Stimulated activated naive CD4-positive, alpha-beta T cell (primary cell): ENCODE measurements around the gene CHRM4.
"Not testable (repeated sequence)": the region's sequence is repeated elsewhere in the genome, so short reads cannot be mapped to it uniquely, and the experiment has no call there.

Source experiments
- DNase-seq, 6 experiments: peaks; one replicate each; lab custom pipeline; 2025; lab: John Stamatoyannopoulos, UW

CHRM4 gene

GRCh38 chr11:46381819-46382645, 9.5 kb downstream of the CHRM4 start:
- DNase-seq = peak in 2 of 6 experiments; percentile 26 to 41

- DNase-seq = peak in 2 of 6 experiments; percentile 39 to 40
Measured at GRCh38 chr11:46381048-46381818, 10.3 kb downstream of the CHRM4 start, which contains the start of gene MDK. Gene MDK, plus strand, starts transcription at chr11:46381669. Its CDS starts 389 bp downstream, at chr11:46382058.

- DNase-seq = peak in 5 of 6 experiments; percentile 26 to 64 (median 51)
Measured at GRCh38 chr11:46380340-46381047, 11.1 kb downstream of the CHRM4 start.

- peak in 4 of 6 experiments; percentile 18 to 45 (median 26) for DNase-seq
Measured at GRCh38 chr11:46379482-46380293, 11.9 kb downstream of the CHRM4 start.

- DNase-seq = no peak
Measured at GRCh38 chr11:46378811-46379481, 12.6 kb downstream of the CHRM4 start.

- no peak for DNase-seq
Measured at GRCh38 chr11:46378296-46378695, 13.3 kb downstream of the CHRM4 start.

GRCh38 chr11:46377831-46378230, 13.7 kb downstream of the CHRM4 start:
- DNase-seq = no peak

- DNase-seq = no peak
Measured at GRCh38 chr11:46377290-46377689, 14.3 kb downstream of the CHRM4 start.

- no peak for DNase-seq
Measured at GRCh38 chr11:46376258-46377050, 15.1 kb downstream of the CHRM4 start.

- DNase-seq = no peak
Measured at GRCh38 chr11:46375392-46376101, 16.0 kb downstream of the CHRM4 start.

- DNase-seq = no peak
Measured at GRCh38 chr11:46374815-46375214, 16.8 kb downstream of the CHRM4 start.

- DNase-seq = no peak
Measured at GRCh38 chr11:46373787-46374740, 17.5 kb downstream of the CHRM4 start.

GRCh38 chr11:46372501-46372900, 19.1 kb downstream of the CHRM4 start:
- not testable (repeated sequence) for DNase-seq

GRCh38 chr11:46372086-46372485, 19.5 kb downstream of the CHRM4 start:
- DNase-seq = no peak

- not testable (repeated sequence) for DNase-seq
Measured at GRCh38 chr11:46371262-46371661, 20.3 kb downstream of the CHRM4 start.

- no peak for DNase-seq
Measured at GRCh38 chr11:46370253-46370652, 21.3 kb downstream of the CHRM4 start.

GRCh38 chr11:46369458-46370152, 22.0 kb downstream of the CHRM4 start:
- DNase-seq = peak in 5 of 6 experiments; percentile 23 to 48 (median 41)

GRCh38 chr11:46367916-46368267, 23.7 kb downstream of the CHRM4 start:
- no peak for DNase-seq
